Measurements from ENCODE around the gene DRGX.

DRGX gene

GRCh38 chr10:49419005-49419404 lies 23.1 kb upstream of the DRGX start:
- Histone ChIP-seq H3K4me2 (ENCODE audit: low read depth, low read length) (no peak overlapping the region), H3K9me3 (replicated peaks; ENCODE audit: insufficient read depth, low read length) (no peaks in the 10 kb centered on the region), H3F3A (ENCODE audit: insufficient read depth, low read length) (no peaks in the 10 kb centered on the region), H2AFZ (ENCODE audit: low read length) (no peak overlapping the region), H3K4me3 (ENCODE audit: low read length) (no peak overlapping the region), H4K20me1 (ENCODE audit: insufficient read depth, low read length) (no peaks in the 10 kb centered on the region), H3K9me2 (replicated peaks; ENCODE audit: insufficient read depth, low read length) (no peaks in the 10 kb centered on the region), H3K79me2 (ENCODE audit: low read length) (no peaks in the 10 kb centered on the region), H3K36me3 (replicated peaks; ENCODE audit: insufficient read depth, low read length) (no peaks in the 10 kb centered on the region), H3K27me3 (replicated peaks; ENCODE audit: insufficient read depth, low read length) (no peaks in the 10 kb centered on the region), H3K9ac (ENCODE audit: low read length) (no peak overlapping the region), H3K4me1 (ENCODE audit: low read length) (no peaks in the 10 kb centered on the region), H3K27ac (ENCODE audit: low read length) (no peak overlapping the region)
- no peak for DNase-seq
- no peak for TF ChIP-seq EZH2 (optimal IDR thresholded peaks at IDR 0.05; ENCODE audit: low read depth, low read length)
- TF ChIP-seq, protein P1, sequence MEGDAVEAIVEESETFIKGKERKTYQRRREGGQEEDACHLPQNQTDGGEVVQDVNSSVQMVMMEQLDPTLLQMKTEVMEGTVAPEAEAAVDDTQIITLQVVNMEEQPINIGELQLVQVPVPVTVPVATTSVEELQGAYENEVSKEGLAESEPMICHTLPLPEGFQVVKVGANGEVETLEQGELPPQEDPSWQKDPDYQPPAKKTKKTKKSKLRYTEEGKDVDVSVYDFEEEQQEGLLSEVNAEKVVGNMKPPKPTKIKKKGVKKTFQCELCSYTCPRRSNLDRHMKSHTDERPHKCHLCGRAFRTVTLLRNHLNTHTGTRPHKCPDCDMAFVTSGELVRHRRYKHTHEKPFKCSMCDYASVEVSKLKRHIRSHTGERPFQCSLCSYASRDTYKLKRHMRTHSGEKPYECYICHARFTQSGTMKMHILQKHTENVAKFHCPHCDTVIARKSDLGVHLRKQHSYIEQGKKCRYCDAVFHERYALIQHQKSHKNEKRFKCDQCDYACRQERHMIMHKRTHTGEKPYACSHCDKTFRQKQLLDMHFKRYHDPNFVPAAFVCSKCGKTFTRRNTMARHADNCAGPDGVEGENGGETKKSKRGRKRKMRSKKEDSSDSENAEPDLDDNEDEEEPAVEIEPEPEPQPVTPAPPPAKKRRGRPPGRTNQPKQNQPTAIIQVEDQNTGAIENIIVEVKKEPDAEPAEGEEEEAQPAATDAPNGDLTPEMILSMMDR (IDR thresholded peaks at IDR 0.05; ENCODE audit: low read length): no peak
- TF ChIP-seq EZH2phosphoT487 (IDR thresholded peaks at IDR 0.05; ENCODE audit: low read length): no peak

GRCh38 chr10:49418328-49418727 lies 22.4 kb upstream of the DRGX start:
- no peaks in the 10 kb centered on the region for H3K27me3 ChIP-seq (replicated peaks; ENCODE audit: insufficient read depth, low read length)
- H3F3A ChIP-seq (ENCODE audit: insufficient read depth, low read length): no peaks in the 10 kb centered on the region
- H3K9ac ChIP-seq (ENCODE audit: low read length): no peak overlapping the region
- no peaks in the 10 kb centered on the region for H3K4me1 ChIP-seq (ENCODE audit: low read length)
- no peaks in the 10 kb centered on the region for H3K36me3 ChIP-seq (replicated peaks; ENCODE audit: insufficient read depth, low read length)
- no peak overlapping the region for H3K4me3 ChIP-seq (ENCODE audit: low read length)
- H4K20me1 ChIP-seq (ENCODE audit: insufficient read depth, low read length): no peaks in the 10 kb centered on the region
- H3K4me2 ChIP-seq (ENCODE audit: low read depth, low read length): no peak overlapping the region
- no peak overlapping the region for H2AFZ ChIP-seq (ENCODE audit: low read length)
- no peaks in the 10 kb centered on the region for H3K9me3 ChIP-seq (replicated peaks; ENCODE audit: insufficient read depth, low read length)
- no peak overlapping the region for H3K27ac ChIP-seq (ENCODE audit: low read length)
- H3K9me2 ChIP-seq (replicated peaks; ENCODE audit: insufficient read depth, low read length): no peaks in the 10 kb centered on the region
- no peak for DNase-seq
- TF ChIP-seq EZH2 (optimal IDR thresholded peaks at IDR 0.05; ENCODE audit: low read depth, low read length) (no peak), EZH2phosphoT487 (IDR thresholded peaks at IDR 0.05; ENCODE audit: low read length) (no peak)
- TF ChIP-seq, protein P1 (IDR thresholded peaks at IDR 0.05; ENCODE audit: low read length): no peak
- no peaks in the 10 kb centered on the region for H3K79me2 ChIP-seq (ENCODE audit: low read length)

DNA sequence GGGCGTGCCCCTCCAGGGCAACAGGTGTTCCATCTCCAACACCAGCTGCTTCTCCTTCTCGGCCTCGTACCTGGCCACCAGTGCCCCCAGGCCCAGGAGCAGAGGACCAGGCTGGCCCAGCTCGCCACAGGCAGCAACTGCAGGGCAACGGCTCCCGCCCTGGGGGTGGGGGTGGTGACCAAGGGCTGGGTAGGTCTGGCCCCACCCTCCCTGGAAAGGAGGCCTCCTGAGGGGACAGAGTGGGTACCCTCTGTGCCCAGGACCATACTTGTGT lies 22.1 kb upstream of the DRGX start:
- no peak overlapping the region for H3K4me2 ChIP-seq (ENCODE audit: low read depth, low read length)

More for the DNA sequence above, 22.1 kb upstream of the DRGX start:
- Histone ChIP-seq H3K4me1 (ENCODE audit: low read length) (no peaks in the 10 kb centered on the region), H3K9me3 (replicated peaks; ENCODE audit: insufficient read depth, low read length) (no peaks in the 10 kb centered on the region), H3K27me3 (replicated peaks; ENCODE audit: insufficient read depth, low read length) (no peaks in the 10 kb centered on the region), H3F3A (ENCODE audit: insufficient read depth, low read length) (no peaks in the 10 kb centered on the region), H3K36me3 (replicated peaks; ENCODE audit: insufficient read depth, low read length) (no peaks in the 10 kb centered on the region), H3K4me3 (ENCODE audit: low read length) (no peak overlapping the region), H4K20me1 (ENCODE audit: insufficient read depth, low read length) (no peaks in the 10 kb centered on the region), H3K9me2 (replicated peaks; ENCODE audit: insufficient read depth, low read length) (no peaks in the 10 kb centered on the region), H3K9ac (ENCODE audit: low read length) (no peak overlapping the region), H3K27ac (ENCODE audit: low read length) (no peak overlapping the region), H2AFZ (ENCODE audit: low read length) (no peak overlapping the region), H3K79me2 (ENCODE audit: low read length) (no peaks in the 10 kb centered on the region)
- TF ChIP-seq, protein P1 (IDR thresholded peaks at IDR 0.05; ENCODE audit: low read length): no peak
- no peak for TF ChIP-seq EZH2phosphoT487 (IDR thresholded peaks at IDR 0.05; ENCODE audit: low read length)
- TF ChIP-seq EZH2 (optimal IDR thresholded peaks at IDR 0.05; ENCODE audit: low read depth, low read length): no peak
- DNase-seq: no peak

Data from MM.1S (cell line).